ENCODE results near the gene MAML2. TPM values are rescaled to one million over a fixed set of nuclear protein-coding genes. Genes with fewer than 3 reads are reported as not detected.

Gene MAML2
- total RNA-seq, 1 experiment from 2014 or later = 2.9 TPM

GRCh38 chr11:96086111-96086510 is 256.9 kb downstream of the MAML2 start:
- in situ Hi-C loops (cut with HindIII; ENCODE audit: low pct_unique_long_range_greater_than_20kb, low sequenced_read_pairs) (no loop called here), intact Hi-C loops (cut with micrococcal nuclease; ENCODE audit: unreplicated experiment) (no loop called here)
- Histone ChIP-seq H3K4me3 (ENCODE audit: low read depth in 2 of 2, low read length in 2 of 2) (no peak overlapping the region), H3K27me3 (ENCODE audit: control insufficient read depth, insufficient read depth, low read length) (no peaks in the 10 kb centered on the region), H3K4me1 (ENCODE audit: control insufficient read depth, insufficient read depth, low read length) (no peaks in the 10 kb centered on the region), H3K27ac (ENCODE audit: low read length) (no peak overlapping the region), H3K9me3 (ENCODE audit: control insufficient read depth, insufficient read depth, low read depth, low read length) (no peaks in the 10 kb centered on the region), H3K36me3 (ENCODE audit: control insufficient read depth, insufficient read depth, low read length) (no peaks in the 10 kb centered on the region)
- ATAC-seq (no peak), DNase-seq (ENCODE audit: low read depth, low spot score) (no peak)
- POLR2A ChIA-PET = interaction anchor here (0.7 kb wide), 1 partner anchor 22 kb away, joined by 3 read pairs; no protein-coding TSS in a partner anchor
- CTCF ChIA-PET = no interaction called here
- BruUV-seq (replicated peaks) = no TSS peak
- TF ChIP-seq CTCF (IDR thresholded peaks at IDR 0.05) (no peak), SIN3A (IDR thresholded peaks at IDR 0.05; ENCODE audit: borderline replicate concordance, insufficient read depth, low read depth, low read length) (no peak), REST (IDR thresholded peaks at IDR 0.05; ENCODE audit: insufficient read depth in 1 of 2, low read depth in 2 of 2, low read length in 1 of 2) (no peak), TCF7L2 (IDR thresholded peaks at IDR 0.05; ENCODE audit: low read depth, low read length) (no peak), POLR2AphosphoS5 (IDR thresholded peaks at IDR 0.05; ENCODE audit: low read depth, low read length) (no peak)

GRCh38 chr11:96085319-96085930 is 257.6 kb downstream of the MAML2 start:
- POLR2A ChIA-PET = no interaction called here
- H3K4me3 ChIP-seq (ENCODE audit: low read depth in 2 of 2, low read length in 2 of 2) = no peak overlapping the region
- H3K27ac ChIP-seq (ENCODE audit: low read length) = no peak overlapping the region
- in situ Hi-C loops (cut with HindIII; ENCODE audit: low pct_unique_long_range_greater_than_20kb, low sequenced_read_pairs) (no loop called here), intact Hi-C loops (cut with micrococcal nuclease; ENCODE audit: unreplicated experiment) (no loop called here)
- no peaks in the 10 kb centered on the region for H3K9me3 ChIP-seq (ENCODE audit: control insufficient read depth, insufficient read depth, low read depth, low read length)
- no TSS peak for BruUV-seq (replicated peaks)
- no peaks in the 10 kb centered on the region for H3K4me1 ChIP-seq (ENCODE audit: control insufficient read depth, insufficient read depth, low read length)
- no peak for ATAC-seq
- no peak for DNase-seq (ENCODE audit: low read depth, low spot score)
- H3K27me3 ChIP-seq (ENCODE audit: control insufficient read depth, insufficient read depth, low read length) = no peaks in the 10 kb centered on the region
- TF ChIP-seq POLR2AphosphoS5 (IDR thresholded peaks at IDR 0.05; ENCODE audit: low read depth, low read length) (no peak), REST (IDR thresholded peaks at IDR 0.05; ENCODE audit: insufficient read depth in 1 of 2, low read depth in 2 of 2, low read length in 1 of 2) (no peak)
- H3K36me3 ChIP-seq (ENCODE audit: control insufficient read depth, insufficient read depth, low read length) = no peaks in the 10 kb centered on the region
- CTCF ChIA-PET = no interaction called here

Data from Panc1 (cell line).